Sigmoid colon (tissue), 7 donors: Measurements from ENCODE around the gene NEK5. TPM values are rescaled to one million over a fixed set of nuclear protein-coding genes. Genes with fewer than 3 reads are reported as not detected.

Experiments used
- DNase-seq: peaks from one replicate; pipeline ENCODE4 v3.0.0-alpha.2; 2019
- H3K27ac ChIP-seq, 4 donors: fragments of 200-600 bp; sonication (generic); one replicate each; pipeline ENCODE4 v1.5.1; 2016 to 2019; ENCODE audit warnings: mild to moderate bottlenecking in 1 of 4
- H3K27me3 ChIP-seq, 3 donors: fragments of 200-600 bp; sonication (generic); one replicate each; pipeline ENCODE4 v1.5.1; 2019; ENCODE audit warnings: mild to moderate bottlenecking in 1 of 3
- H3K36me3 ChIP-seq, 4 donors: fragments of 200-600 bp; sonication (generic); one replicate each; pipeline ENCODE4 v1.5.1; 2016 to 2019
- H3K4me1 ChIP-seq, 4 donors: fragments of 200-600 bp; sonication (generic); one replicate each; pipeline ENCODE4 v1.5.1; 2017 to 2019
- H3K4me3 ChIP-seq, 4 donors: fragments of 200-600 bp; sonication (generic); one replicate each; pipeline ENCODE4 v1.5.1; 2017 to 2019; ENCODE audit warnings: mild to moderate bottlenecking in 2 of 4, moderate library complexity in 1 of 4
- H3K9me3 ChIP-seq, 4 donors: fragments of 200-600 bp in 3 of 4; sonication (generic) in 3 of 4; one replicate each; pipeline versions ENCODE4 v1.5.1 to v1.6.1; 2013 to 2019
- CTCF ChIP-seq, 4 experiments: fragments of 450-650 bp in 3 of 4; fragments of 200-600 bp in 1 of 4; IDR thresholded peaks; one replicate each; pipeline ENCODE4 v1.5.1; 2016 to 2019; ENCODE audit warnings: antibody characterized with exemption in 4 of 4, mild to moderate bottlenecking in 3 of 4, moderate library complexity in 2 of 4
- EP300 ChIP-seq, 4 donors: sonication (generic); formaldehyde crosslinking; IDR thresholded peaks; one replicate each; pipeline ENCODE4 v1.6.1; 2017; ENCODE audit warnings: antibody characterized with exemption in 4 of 4
- POLR2A ChIP-seq, 2 donors: fragments of 450-650 bp; IDR thresholded peaks; one replicate each; pipeline ENCODE4 v1.6.1; 2016; ENCODE audit warnings: antibody characterized with exemption in 2 of 2, mild to moderate bottlenecking in 2 of 2, moderate library complexity in 2 of 2
- POLR2AphosphoS5 ChIP-seq, 4 donors: sonication (generic); formaldehyde crosslinking; IDR thresholded peaks; one replicate each; pipeline ENCODE4 v1.6.1; 2017; ENCODE audit warnings: antibody characterized with exemption in 4 of 4
- WGBS, 2 donors: extraction: QIAGEN DNeasy Blood & Tissue Kit; methylation state at CpG; one replicate each; pipeline ENCODE4 v1.1.7; 2013; 5-methylcytosine and 5-hydroxymethylcytosine counted together
- intact Hi-C: fragments of 100-400 bp; cut with DNase I; formaldehyde crosslinking; loops from one replicate; pipeline ENCODE4 v1.15.1; 2023
- polyA plus RNA-seq, 3 donors: library from polyadenylated mRNA; stranded (reverse); fragments of 200-250 nt; gene quantifications; one replicate each; pipeline ENCODE4 v1.2.3, GENCODE V29; 2013
- total RNA-seq, 4 donors: library from RNA; depleted of rRNA; stranded (reverse); fragments of >200 nt; gene quantifications; one replicate each; pipeline ENCODE4 v1.1.0, GENCODE V29; 2016
- donor health status: healthy with polysubstance abuse.
- donor health status: Bipolar disorder and iron deficiency.
- donor health status: healthy.

Gene NEK5
- total and polyA plus RNA-seq, 7 donors, result 0.17 to 0.83 (median 0.33) TPM; not detected in 2

GRCh38 chr13:52137489-52137888 lies 8.6 kb upstream of the NEK5 start:
- peaks cover 0 to 87% (median 11%) of the 10 kb centered on the region in 4 donors for H3K36me3 ChIP-seq
- H3K4me1 ChIP-seq, result no peaks in the 10 kb centered on the region
- no peak for DNase-seq
- intact Hi-C loops, result no loop called here
- TF ChIP-seq CTCF (IDR thresholded peaks at IDR 0.05) (no peak), POLR2AphosphoS5 (IDR thresholded peaks at IDR 0.05) (no peak), POLR2A (IDR thresholded peaks at IDR 0.05) (no peak), EP300 (IDR thresholded peaks at IDR 0.05) (no peak)
- WGBS, 2 donors, result 91 to 93% methylated on average over 3 of the region's 3 CpGs
- no peak overlapping the region for H3K4me3 ChIP-seq
- H3K9me3 ChIP-seq, result no peaks in the 10 kb centered on the region
- no peaks in the 10 kb centered on the region for H3K27me3 ChIP-seq
- no peak overlapping the region for H3K27ac ChIP-seq

- peaks cover 0 to 90% (median 13%) of the 10 kb centered on the region in 4 donors for H3K36me3 ChIP-seq
- TF ChIP-seq CTCF (IDR thresholded peaks at IDR 0.05) (no peak), POLR2AphosphoS5 (IDR thresholded peaks at IDR 0.05) (no peak), EP300 (IDR thresholded peaks at IDR 0.05) (no peak), POLR2A (IDR thresholded peaks at IDR 0.05) (no peak)
- intact Hi-C loops, result no loop called here
- H3K27me3 ChIP-seq, result no peaks in the 10 kb centered on the region
- no peak overlapping the region for H3K27ac ChIP-seq
- no peak overlapping the region for H3K4me3 ChIP-seq
- no peaks in the 10 kb centered on the region for H3K9me3 ChIP-seq
- DNase-seq, result no peak
- no peaks in the 10 kb centered on the region for H3K4me1 ChIP-seq
Observed at GRCh38 chr13:52136763-52137162, 7.9 kb upstream of the NEK5 start.

GRCh38 chr13:52130641-52131040 lies 1.8 kb upstream of the NEK5 start:
- Histone ChIP-seq H3K36me3 (peaks cover 0 to 45% (median 10%) of the 10 kb centered on the region in 4 donors), H3K4me3 (no peak overlapping the region), H3K27ac (no peak overlapping the region), H3K9me3 (no peaks in the 10 kb centered on the region), H3K27me3 (no peaks in the 10 kb centered on the region), H3K4me1 (peaks cover 0 to 22% (median 20%) of the 10 kb centered on the region in 4 donors)
- no peak for DNase-seq
- intact Hi-C loops, result no loop called here
- TF ChIP-seq EP300 (IDR thresholded peaks at IDR 0.05) (no peak), POLR2AphosphoS5 (IDR thresholded peaks at IDR 0.05) (no peak), POLR2A (IDR thresholded peaks at IDR 0.05) (no peak), CTCF (IDR thresholded peaks at IDR 0.05) (no peak)

- intact Hi-C loops, result loop anchor here (2.0 to 10.0 kb wide), 7 partner anchors 127 to 983 kb away; partner anchors contain the start of genes INTS6 and TMEM272
- peak; percentile 66 for DNase-seq
- WGBS, 2 donors, result 0 to 1% methylated on average over 33 of the region's 33 CpGs
- TF ChIP-seq EP300 (IDR thresholded peaks at IDR 0.05), result no peak
- peak in 3 of 4 experiments; percentile 67 to 83 (median 75) for TF ChIP-seq CTCF (IDR thresholded peaks at IDR 0.05)
- no peak for TF ChIP-seq POLR2A (IDR thresholded peaks at IDR 0.05)
- no peak for TF ChIP-seq POLR2AphosphoS5 (IDR thresholded peaks at IDR 0.05)
- peak overlapping the region; percentile 50 to 74 (median 64) for H3K4me3 ChIP-seq
- H3K4me1 ChIP-seq, result peaks cover 0 to 22% (median 20%) of the 10 kb centered on the region in 4 donors
- H3K27me3 ChIP-seq, result no peaks in the 10 kb centered on the region
- H3K36me3 ChIP-seq, result peaks cover 0 to 21% (median 4%) of the 10 kb centered on the region in 4 donors
- no peaks in the 10 kb centered on the region for H3K9me3 ChIP-seq
- peak overlapping the region; percentile 10 to 65 (median 58) for H3K27ac ChIP-seq
Observed at GRCh38 chr13:52127783-52128702, 830 bp downstream of the NEK5 start.
